GM18508 (cell line): ENCODE measurements around the gene FXYD4.

Experiments
- ATAC-seq: cut with Tn5 transposase; IDR thresholded peaks from one replicate; pipeline ENCODE4 v1.9.1; 2021; ENCODE audit warnings: moderate number of reproducible peaks; ENCODE audit not compliant: insufficient read depth, unreplicated experiment

FXYD4 gene

DNA sequence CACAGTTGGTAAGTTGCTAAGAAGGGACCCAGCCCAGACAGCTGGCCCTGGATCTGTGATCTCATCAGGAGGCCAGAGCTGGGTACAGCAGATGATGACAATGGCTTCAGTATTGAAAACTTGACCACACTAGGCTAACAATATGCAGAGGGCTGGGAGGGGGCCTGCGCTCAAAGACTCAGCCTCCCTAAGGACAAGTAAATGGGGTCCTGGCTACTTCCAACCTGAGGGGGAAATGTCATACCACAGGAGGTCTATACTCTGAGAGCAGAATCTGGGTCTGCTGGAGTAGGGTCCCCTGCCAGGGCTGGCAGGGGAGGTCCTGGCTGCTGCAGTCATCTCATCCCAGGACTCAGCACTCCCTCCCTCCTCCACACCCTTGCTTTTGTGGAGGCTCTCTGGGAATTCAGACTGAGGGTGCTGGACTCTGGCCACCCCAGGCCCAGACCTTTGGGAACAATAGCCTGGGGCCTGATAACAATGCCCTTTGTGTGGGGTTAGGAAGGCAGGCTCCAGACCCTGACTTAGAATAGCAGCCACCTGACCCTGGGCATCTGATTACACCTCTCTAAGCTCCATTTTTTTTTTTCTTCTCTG lies 1.4 kb downstream of the FXYD4 start:
- ATAC-seq: no peak

- ATAC-seq: no peak
Observed at GRCh38 chr10:43373461-43373860, 2.0 kb downstream of the FXYD4 start.

GRCh38 chr10:43374194-43374593 lies 2.8 kb downstream of the FXYD4 start:
- no peak for ATAC-seq

DNA sequence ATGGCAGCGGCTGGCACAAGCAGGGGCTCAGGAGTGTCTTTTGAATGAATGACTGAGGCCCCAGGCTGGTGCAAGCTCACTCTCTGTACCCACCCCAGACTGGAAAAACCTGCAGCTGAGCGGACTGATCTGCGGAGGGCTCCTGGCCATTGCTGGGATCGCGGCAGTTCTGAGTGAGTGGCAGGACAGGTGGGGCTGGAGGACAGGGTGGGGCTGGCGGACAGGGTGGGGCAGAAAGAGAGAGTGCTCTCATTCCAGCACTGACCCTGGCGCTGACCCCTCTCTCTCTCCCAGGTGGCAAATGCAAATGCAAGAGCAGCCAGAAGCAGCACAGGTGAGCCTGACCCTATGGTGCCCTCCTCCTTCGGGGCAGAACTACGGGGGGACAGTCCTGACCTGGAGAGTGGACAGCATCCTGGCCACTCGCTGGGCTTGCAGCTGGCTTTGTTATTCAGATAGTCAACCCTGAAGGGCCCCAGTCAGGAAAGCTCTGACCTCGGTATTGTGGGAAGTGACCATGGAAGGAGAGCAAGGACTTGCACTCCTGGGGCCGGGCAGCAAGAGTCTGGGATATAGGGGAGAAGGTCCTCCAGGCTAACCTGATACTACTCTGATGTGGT lies 4.1 kb downstream of the FXYD4 start:
- no peak for ATAC-seq

GRCh38 chr10:43376046-43376635 lies 4.7 kb downstream of the FXYD4 start:
- ATAC-seq: no peak

GRCh38 chr10:43376828-43377423 lies 5.5 kb downstream of the FXYD4 start:
- no peak for ATAC-seq

DNA sequence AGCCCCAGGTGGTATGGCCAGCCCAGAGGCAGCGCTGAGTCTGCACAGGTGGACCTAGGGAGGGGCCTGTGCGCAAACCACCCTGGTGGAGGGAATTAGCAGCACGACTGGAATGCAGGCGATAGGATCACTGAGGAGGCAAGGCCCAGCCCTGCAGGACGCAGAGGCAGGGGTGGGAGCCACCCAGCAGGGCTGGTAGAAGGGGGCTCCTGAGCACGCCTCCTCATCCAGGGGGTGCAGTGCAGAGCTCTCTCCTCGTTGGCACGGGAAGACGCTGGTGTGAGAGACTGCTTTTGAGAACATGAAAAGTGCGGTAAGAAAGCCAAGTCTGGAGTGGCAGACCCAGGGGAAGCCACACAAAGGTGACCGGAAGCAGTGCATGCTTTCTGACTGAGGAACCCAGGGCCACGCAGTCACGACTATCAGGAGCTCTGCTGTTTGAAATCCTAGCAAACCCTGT lies 6.0 kb downstream of the FXYD4 start:
- ATAC-seq: no peak

DNA sequence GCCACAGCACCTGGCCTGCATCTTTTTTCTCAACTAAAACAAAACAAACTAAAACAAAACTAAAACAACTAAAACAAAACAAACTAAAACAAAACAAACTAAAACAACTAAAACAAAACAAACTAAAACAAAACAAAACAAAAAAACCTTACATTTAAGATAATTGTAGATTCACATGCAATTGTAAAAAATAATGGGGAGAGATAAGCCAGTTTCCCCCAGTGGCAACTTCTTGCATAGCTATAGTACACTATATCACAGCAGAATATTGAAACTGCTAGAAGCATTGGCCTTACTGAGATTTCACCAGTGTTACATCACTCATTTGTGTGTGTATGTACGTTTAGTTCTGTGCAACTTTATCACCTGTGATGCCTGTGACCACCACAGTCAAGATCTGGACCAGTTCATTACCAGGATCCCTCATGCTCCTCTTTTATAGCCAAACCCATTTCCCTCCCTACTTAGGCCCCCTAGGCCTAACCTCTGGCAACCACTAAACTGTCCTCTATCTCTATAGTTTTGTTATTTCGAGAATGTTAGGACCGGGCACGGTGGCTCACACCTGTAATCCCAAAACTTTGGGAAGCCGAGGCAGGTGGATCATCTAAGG lies 9.3 kb downstream of the FXYD4 start:
- no peak for ATAC-seq

- no peak for ATAC-seq
Observed at GRCh38 chr10:43383204-43383971, 12.0 kb downstream of the FXYD4 start.

- no peak for ATAC-seq
Observed at GRCh38 chr10:43384252-43385221, 13.1 kb downstream of the FXYD4 start.

DNA sequence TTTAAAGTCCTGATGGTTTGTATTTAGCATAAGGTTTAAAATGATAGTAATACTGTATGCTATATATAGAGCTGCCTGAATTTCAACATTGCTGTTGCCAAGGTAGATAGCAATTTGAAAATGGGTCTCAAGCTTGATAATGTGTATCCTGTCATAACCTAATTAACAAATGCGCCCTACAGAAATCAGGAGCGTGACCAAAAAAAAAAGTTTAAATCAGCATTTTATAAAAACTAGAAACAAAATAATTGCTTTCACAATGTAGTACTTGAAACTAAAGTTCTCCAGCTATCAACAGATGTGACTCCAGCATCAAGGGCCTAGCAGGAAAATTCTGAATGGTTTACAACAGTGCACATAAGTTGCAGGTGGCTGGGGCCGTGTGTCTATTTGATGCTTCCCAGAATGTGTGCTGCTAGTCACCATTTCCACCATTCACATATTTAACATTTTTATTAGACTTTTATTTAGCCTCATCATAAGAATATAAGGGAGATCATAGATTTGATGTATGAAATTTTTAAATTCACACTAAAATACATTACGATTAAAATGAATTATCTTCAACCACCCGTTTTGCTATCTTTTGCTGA lies 14.1 kb downstream of the FXYD4 start:
- ATAC-seq: no peak

DNA sequence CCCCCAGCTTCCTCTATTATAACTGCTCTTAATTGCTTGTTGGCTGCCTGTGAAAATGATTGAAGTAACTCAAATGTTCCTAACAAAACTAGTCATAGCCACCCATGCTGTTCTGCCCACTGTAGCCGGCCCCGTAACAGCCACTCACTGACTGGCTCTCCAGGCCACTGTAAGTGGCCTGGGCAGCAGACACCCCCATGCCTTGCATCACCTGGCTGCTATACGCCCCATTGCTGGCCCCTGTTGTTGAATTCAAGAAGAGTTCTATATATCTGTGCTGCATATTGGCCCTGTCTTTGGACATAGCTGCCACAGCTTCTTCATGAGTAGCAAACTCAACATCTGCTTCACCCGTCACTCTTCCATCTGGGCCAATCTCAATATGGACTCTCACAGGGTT lies 15.1 kb downstream of the FXYD4 start:
- no peak for ATAC-seq

DNA sequence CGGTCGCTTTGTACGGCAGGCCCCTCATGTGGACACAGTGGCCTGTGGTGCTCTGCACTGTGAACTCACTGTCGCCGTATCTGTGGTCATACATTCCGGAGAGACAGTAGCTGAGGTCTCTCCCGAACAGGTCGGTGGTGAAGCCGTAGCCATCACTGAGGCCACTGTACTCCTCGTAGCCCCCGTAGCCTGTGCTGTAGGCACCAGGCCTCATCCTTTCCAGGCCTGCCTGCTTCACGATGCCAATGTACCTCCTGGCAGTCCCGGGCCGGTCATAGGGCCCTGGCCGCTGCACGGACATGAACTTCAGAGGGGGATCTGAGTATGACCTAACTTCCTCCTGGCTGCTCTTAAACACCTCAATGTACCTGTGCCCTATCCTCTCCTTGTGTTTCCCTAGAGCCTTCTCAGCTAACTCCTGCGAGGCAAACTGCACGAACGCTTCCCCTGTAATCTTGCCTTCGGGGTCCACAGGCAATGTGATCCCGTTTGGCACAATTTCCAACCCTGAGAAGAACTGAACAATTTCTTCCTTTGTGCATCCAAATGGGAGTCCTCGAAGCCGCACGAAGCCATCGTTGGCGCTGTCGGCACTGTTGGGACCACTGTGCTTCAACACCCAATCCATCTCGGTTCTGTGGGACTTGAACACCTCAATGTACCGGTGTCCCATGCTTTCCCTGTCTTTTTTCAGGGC lies 15.7 kb downstream of the FXYD4 start:
- ATAC-seq: no peak

GRCh38 chr10:43387678-43388032 lies 16.2 kb downstream of the FXYD4 start:
- ATAC-seq: no peak

DNA sequence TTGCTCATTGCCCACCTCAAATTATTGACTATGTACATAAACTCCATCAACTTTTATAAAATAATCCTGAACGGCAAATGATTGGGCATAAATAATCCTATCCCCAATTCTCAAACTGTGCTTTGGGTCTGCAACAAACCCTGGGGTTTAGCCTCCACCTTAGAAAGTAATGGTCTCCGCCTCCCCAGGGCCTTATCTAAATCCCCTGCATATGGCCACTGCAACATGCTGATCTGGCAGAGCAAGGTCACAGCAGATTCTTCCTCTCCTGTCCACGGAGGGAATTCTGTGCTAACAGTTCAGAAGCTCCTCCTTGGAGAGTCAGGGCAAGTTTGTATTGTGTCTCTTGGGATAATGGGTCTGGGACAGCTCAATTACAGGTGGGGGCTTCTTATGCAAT lies 18.4 kb downstream of the FXYD4 start:
- ATAC-seq: no peak

GRCh38 chr10:43390333-43390732 lies 18.9 kb downstream of the FXYD4 start:
- ATAC-seq: no peak

- ATAC-seq: no peak
Observed at GRCh38 chr10:43390759-43391158, 19.3 kb downstream of the FXYD4 start.

DNA sequence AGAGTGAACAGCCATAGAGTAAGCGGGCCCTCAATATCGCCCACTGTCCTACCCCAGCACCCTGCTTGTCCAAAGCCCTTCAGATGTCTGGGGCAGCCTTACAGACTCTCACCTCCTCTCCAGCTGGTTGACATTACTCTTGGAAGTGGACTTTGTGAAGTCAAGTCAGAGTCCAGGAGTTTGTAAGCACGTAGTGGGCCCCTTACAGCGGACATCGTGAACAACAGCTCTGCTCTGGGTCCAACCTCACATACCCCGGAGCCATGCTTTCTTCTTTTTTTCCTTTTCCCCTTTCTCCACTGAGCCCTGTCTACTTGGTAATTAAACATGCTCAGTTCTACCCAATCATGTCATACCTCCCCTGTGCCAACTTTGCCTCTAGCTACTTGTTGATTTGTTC lies 20.1 kb downstream of the FXYD4 start:
- ATAC-seq: no peak
